K562 treated with DMSO at 1 percent for 24 hours (cell line): ENCODE results near the gene CREM. TPM values are rescaled to one million over a fixed set of nuclear protein-coding genes. Genes with fewer than 3 reads are reported as not detected.

Source experiments
- total RNA-seq: library from RNA; unstranded; fragments of 300-600 nt; gene quantifications from 2 replicates; pipeline ENCODE4 v1.2.3, GENCODE V29; 2022; ENCODE audit warnings: low read depth; ENCODE audit not compliant: insufficient read depth

The CREM gene
- total RNA-seq: 52.7 and 56.5 TPM in 2 replicates

DNA sequence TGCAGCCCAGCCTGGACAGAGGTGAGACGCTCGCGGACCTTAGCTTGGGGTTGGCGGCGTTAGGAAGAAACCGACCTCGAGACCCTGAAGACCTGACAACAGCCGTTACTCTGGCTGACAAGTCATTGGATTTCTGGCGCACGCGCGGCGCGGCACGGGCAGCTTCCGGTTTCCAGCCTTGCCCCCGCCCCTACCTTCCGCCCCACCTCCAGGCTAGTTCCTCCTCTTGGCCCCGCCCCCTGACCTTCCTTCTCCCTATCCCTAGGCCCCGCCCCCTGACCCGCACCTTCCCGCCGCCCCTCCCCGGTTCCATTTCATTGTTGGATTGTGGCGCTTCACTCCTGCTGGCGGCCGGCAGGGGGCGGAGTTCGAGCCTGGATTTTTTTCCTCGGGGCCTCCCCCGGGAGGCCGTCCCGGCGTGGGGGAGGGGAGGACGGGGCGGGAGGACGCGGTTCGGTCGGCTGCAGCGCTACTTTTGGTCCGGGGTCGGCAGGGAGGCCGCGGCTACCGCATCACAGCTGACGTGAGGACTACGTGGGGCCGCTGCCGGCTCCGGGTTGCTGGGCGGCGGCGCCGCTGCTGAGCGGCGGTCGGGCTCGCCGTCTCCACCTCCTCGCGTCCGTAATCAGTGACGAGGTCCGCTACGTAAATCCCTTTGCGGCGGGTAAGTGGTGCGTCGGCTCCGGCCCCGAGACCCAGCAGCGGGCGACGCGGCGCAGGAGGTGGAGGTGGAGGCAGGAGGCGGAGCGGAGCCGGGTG, at the start of gene CREM:
CREM (plus strand) TSS at position 317 of the 759 bp plus-strand sequence. CDS start 10,990 bp downstream, outside the sequence.

DNA sequence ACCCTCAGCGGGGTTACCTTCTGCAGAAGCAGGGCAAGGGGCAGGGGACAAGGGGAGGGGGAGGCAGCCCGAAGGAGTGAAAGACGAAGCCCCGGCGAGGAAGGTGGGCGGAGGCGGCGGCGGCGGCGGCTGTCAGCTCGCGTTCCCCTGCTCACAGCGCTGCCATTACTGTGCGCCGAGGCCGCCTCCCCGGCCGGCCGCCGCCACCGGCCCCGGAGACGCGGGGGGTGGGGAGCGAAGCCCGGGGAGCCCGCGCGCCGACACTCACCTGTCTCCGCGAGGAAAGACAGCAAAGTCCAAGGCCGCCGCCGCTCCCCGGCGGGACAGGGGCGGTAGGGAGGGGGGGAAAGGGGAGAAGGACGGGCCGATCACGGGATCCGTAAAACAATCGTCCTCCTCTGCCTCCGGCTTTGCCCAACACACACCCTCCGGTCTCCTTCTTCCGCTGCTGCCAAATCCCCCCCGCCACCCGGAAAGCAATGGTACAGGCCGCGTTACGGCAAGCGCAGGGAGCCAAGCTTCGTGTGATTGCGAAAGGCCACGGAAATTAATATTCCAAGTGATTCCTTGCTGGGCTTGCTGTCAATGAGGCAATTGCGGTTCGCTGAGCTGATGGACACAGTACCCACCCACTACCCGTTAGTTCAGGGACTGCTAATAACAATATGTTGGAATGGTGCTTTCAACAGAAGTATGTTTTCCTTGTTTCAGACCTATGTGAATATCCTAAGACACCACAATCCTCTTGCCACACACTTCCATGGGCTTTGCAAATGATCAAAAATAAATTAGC, 36.3 kb upstream of the CREM start, which contains the start of gene CUL2:
CUL2 (minus strand) TSS at position 180 of the 793 bp plus-strand sequence. CDS start 19,024 bp downstream, outside the sequence.

Other genes with a start within 250 kb of the CREM start
- 15.1 and 21.3 TPM in 2 replicates for gene CUL2, start 36.5 kb upstream of the CREM start, total RNA-seq
- 42.2 and 48.7 TPM in 2 replicates for gene CCNY, start 209.7 kb downstream of the CREM start, total RNA-seq